Aorta (tissue), 5 donors: ENCODE measurements around the gene HECTD4. TPM values are rescaled to one million over a fixed set of nuclear protein-coding genes. Genes with fewer than 3 reads are reported as not detected.
"Not testable (repeated sequence)": the region's sequence is repeated elsewhere in the genome, so short reads cannot be mapped to it uniquely, and the experiment has no call there.

Experiments used
- ATAC-seq: fragments of 200-7000 bp; cut with Tn5 transposase; one replicate; pipeline ENCODE4 v1.9.1; 2022; ENCODE audit warnings: moderate library complexity; ENCODE audit not compliant: low FRiP score
- DNase-seq, 2 donors: peaks; one replicate each; pipeline ENCODE4 v3.0.0-alpha.2; 2020
- H3K27ac ChIP-seq, 2 donors: one replicate each; pipeline ENCODE4 v1.5.1; 2013; ENCODE audit warnings: low read length in 2 of 2, mild to moderate bottlenecking in 2 of 2, moderate library complexity in 2 of 2, control low read depth in 1 of 2, inconsistent platforms in 1 of 2, low read depth in 1 of 2
- H3K27me3 ChIP-seq, 2 donors: one replicate each; pipeline ENCODE4 v1.6.1; 2013; ENCODE audit warnings: control low read depth in 1 of 2, low read length in 1 of 2, mild to moderate bottlenecking in 1 of 2, moderate library complexity in 1 of 2; ENCODE audit not compliant: insufficient read depth in 2 of 2, control insufficient read depth in 1 of 2
- H3K36me3 ChIP-seq, 2 donors: one replicate each; pipeline ENCODE4 v1.6.1; 2013; ENCODE audit warnings: control low read depth in 1 of 2, low read length in 1 of 2, mild to moderate bottlenecking in 1 of 2; ENCODE audit not compliant: insufficient read depth in 2 of 2, control insufficient read depth in 1 of 2
- H3K4me1 ChIP-seq, 2 donors: one replicate each; pipeline ENCODE4 v1.6.1; 2013; ENCODE audit warnings: low read length in 2 of 2, control low read depth in 1 of 2, mild to moderate bottlenecking in 1 of 2, moderate library complexity in 1 of 2; ENCODE audit not compliant: insufficient read depth in 2 of 2, control insufficient read depth in 1 of 2
- H3K4me3 ChIP-seq, 2 donors: one replicate each; pipeline ENCODE4 v1.5.1; 2013; ENCODE audit warnings: low read length in 2 of 2, control low read depth in 1 of 2, mild to moderate bottlenecking in 1 of 2
- H3K9me3 ChIP-seq: one replicate; pipeline ENCODE4 v1.6.1; 2013; ENCODE audit warnings: mild to moderate bottlenecking, low read length; ENCODE audit not compliant: control insufficient read depth
- WGBS, 2 donors: extraction: QIAGEN DNeasy Blood & Tissue Kit; methylation state at CpG; one replicate each; pipeline ENCODE4 v1.1.7; 2013; 5-methylcytosine and 5-hydroxymethylcytosine counted together
- intact Hi-C, 2 donors: fragments of 100-400 bp; cut with DNase I; formaldehyde crosslinking; loops; one replicate each; pipeline versions ENCODE4 v1.14.2 to v1.15.0; 2022
- polyA plus RNA-seq, 2 donors: library from polyadenylated mRNA; stranded (reverse); fragments of 200-250 nt; gene quantifications; one replicate each; pipeline ENCODE4 v1.2.3, GENCODE V29; 2013
- total RNA-seq, 2 donors: library from RNA; stranded (reverse); fragmentation: NEBNext Ultra II Directional; extraction: Animal tissue kit (Norgen Biotek cat#: 25700); gene quantifications; one replicate each; pipeline ENCODE4 v1.2.1, GENCODE V29; 2021
- donor health status: healthy with polysubstance abuse.
- donor health status: Bipolar disorder and iron deficiency.
- donor health status: DM: no; HTN: no; CAD: no.
- donor health status: DM: no; HTN: no; CAD: no.
- donor health status: DM: yes; HTN: yes; CAD: no.

HECTD4 gene
- total and polyA plus RNA-seq, 4 donors: 16.0 to 78.5 (median 44.5) TPM

DNA sequence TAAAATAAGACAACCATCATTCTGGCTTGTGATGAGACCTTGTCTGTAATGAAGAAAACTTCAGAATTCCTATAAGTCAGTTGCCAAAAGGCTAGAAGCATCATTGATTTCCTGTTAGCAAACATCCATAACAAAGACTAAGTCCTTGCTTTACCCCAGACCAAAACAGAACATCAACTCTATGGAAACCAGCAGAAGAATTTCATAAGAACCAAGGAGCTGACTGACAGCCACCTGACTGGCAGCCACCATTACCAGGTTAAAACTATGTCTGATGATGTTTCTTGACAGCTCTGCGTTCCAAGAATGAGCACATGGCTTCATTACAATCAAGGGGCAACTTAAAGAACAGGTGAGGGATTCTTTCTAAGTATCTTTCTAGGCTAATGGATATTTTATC is 29.3 kb downstream of the HECTD4 start:
- WGBS, 2 donors: 96 to 100% methylated on average over 1 of the region's 1 CpG
- intact Hi-C loops: no loop called here
- peaks cover 0 to 2% of the 10 kb centered on the region in 2 donors for H3K4me1 ChIP-seq
- DNase-seq: no peak
- no peak overlapping the region for H3K4me3 ChIP-seq
- no peak overlapping the region for H3K27ac ChIP-seq
- H3K9me3 ChIP-seq: no peaks in the 10 kb centered on the region
- no peaks in the 10 kb centered on the region for H3K27me3 ChIP-seq
- H3K36me3 ChIP-seq: peaks cover 0 to 3% of the 10 kb centered on the region in 2 donors
- no peak for ATAC-seq

DNA sequence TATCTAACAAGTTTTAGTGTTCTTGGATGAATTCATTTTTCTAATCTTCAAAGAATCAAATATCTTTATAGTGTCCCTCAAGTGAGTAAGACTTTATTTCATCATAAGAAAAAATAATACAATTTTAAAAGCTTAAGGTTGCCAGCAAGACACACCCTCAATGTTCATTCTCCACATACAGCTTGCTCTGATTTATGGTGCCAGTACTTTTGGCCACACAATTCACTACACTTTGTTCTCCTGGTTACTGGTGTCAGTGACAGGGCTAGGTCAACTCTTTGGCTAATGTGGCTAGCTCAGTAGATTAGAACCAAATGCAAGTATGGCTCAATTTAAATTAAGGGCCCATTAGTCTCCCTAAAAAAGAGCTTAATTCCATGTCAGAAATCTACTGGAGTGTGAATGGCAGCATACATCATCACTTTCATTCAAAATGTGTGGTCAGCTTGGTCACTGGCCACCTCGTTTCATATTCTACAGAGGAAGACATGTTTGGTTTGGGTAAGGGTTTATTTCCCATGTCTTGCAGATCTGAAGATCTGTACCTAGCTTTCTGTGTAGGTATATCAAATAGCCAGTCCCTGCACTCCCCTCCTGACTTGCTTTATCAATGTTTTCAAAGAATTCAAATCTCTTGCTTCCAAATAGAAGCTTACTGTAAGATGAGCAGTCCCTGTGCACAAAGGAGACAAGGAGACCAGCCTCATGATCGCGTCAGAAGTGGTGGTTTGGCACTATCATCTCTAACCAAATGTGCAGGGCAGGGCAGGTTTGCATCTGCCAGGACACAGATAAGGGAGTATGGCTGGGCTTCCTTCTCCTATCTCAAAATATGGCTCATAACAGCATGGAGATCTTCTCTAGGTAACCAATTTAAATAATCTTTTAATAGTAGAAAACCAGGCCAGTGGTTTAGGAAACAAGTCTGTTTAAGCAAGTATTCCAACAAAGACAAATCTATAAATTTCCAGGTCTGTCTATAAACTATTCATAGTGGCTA is 31.3 kb downstream of the HECTD4 start:
- ATAC-seq (peak; percentile 26), DNase-seq (no peak)
- H3K27me3 ChIP-seq: no peaks in the 10 kb centered on the region
- 81 to 84% methylated on average over 3 of the region's 3 CpGs for WGBS, 2 donors
- H3K27ac ChIP-seq: no peak overlapping the region
- H3K4me3 ChIP-seq: no peak overlapping the region
- intact Hi-C loops: no loop called here
- H3K4me1 ChIP-seq: peaks cover 0 to 5% of the 10 kb centered on the region in 2 donors
- H3K36me3 ChIP-seq: peaks cover 0 to 2% of the 10 kb centered on the region in 2 donors
- no peaks in the 10 kb centered on the region for H3K9me3 ChIP-seq

DNA sequence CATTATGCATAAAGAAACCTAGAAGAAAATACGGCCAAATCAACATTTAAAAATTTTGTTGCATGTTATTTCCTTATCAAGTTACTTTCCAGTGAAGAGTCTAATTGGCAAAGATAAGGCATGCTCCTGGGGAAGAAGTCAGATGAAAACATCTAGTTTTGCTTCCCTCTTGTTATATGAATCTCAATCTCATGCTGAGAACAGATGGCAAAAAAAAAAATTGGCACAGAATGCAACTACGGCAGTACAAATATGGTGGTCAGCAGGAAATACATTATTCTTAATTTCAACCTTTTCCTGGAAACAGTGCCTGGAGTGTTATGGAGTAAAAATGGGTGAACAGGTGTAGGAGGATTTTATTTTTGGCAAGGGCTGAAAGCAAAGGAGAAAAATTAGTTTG is 32.8 kb downstream of the HECTD4 start:
- no peak for ATAC-seq
- no peak overlapping the region for H3K27ac ChIP-seq
- peaks cover 0 to 2% of the 10 kb centered on the region in 2 donors for H3K36me3 ChIP-seq
- no peak for DNase-seq
- peaks cover 0 to 5% of the 10 kb centered on the region in 2 donors for H3K4me1 ChIP-seq
- H3K27me3 ChIP-seq: no peaks in the 10 kb centered on the region
- WGBS, 2 donors: 68 to 75% methylated on average over 2 of the region's 2 CpGs
- H3K9me3 ChIP-seq: no peaks in the 10 kb centered on the region
- intact Hi-C loops: no loop called here
- H3K4me3 ChIP-seq: no peak overlapping the region

DNA sequence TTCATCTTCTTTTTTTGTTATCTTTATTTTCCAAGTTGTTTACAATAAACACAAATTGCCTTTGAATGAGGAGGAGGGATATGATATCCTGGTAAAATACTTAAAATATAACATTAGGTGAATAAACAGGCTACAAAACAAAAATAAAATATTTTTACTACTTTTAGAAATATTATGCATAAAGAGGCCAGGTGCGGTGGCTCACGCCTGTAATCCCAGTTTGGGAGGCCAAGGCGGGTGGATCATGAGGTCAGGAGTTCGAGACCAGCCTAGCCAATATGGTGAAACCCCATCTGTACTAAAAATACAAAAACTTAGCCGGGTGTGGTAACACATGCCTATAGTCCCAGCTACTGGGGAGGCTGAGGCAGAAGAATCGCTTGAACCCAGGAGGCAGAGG is 33.3 kb downstream of the HECTD4 start:
- H3K9me3 ChIP-seq, H3K4me1 ChIP-seq, H3K27me3 ChIP-seq, H3K4me3 ChIP-seq, DNase-seq, intact Hi-C loops, ATAC-seq, H3K36me3 ChIP-seq, H3K27ac ChIP-seq: not testable (repeated sequence)
- 97 to 98% methylated on average over 6 of the region's 6 CpGs for WGBS, 2 donors

DNA sequence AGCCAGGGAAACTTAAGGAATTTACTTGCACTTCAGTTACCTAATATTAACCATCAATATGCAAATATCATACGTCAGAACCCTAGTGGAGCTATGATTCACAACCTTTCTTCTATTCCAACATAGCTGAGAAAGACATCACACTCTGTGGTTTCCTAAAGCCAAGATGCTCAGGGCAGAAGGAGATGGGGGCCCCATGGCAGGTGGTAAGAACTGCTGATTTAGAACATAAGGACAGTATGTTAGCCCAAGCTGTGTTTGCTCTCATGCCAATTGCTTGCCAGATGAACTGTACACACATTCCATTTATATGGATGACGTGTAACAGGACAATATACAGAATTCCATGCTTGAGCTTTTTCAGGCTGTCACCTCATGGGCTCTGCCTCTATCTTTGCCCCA is 34.6 kb downstream of the HECTD4 start:
- WGBS, 2 donors: 90 to 93% methylated on average over 2 of the region's 2 CpGs
- intact Hi-C loops: no loop called here
- H3K36me3 ChIP-seq: peaks cover 0 to 2% of the 10 kb centered on the region in 2 donors
- H3K4me1 ChIP-seq: peaks cover 0 to 5% of the 10 kb centered on the region in 2 donors
- no peaks in the 10 kb centered on the region for H3K27me3 ChIP-seq
- H3K9me3 ChIP-seq: no peaks in the 10 kb centered on the region
- ATAC-seq (no peak), DNase-seq (no peak)
- no peak overlapping the region for H3K27ac ChIP-seq
- H3K4me3 ChIP-seq: no peak overlapping the region

DNA sequence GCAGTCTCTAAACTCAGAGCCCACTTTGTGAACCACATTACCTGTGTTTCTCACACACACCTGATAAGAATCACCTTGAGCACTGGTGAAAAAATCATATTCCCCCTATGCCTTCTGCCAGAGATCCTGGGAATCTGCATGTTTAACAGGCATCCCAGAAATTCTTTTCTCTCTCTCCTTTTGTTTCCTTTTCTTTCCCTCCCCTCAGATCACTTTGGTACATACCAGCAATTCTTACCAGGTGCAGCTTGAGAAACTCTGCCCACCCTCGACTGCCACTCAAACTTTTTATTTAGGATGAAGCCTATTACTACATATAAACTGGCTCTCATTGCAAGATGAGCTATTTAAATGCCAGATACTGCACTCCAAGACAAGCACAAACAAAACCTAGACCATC is 36.0 kb downstream of the HECTD4 start:
- intact Hi-C loops: no loop called here
- Histone ChIP-seq H3K27ac (no peak overlapping the region), H3K4me1 (peaks cover 0 to 5% of the 10 kb centered on the region in 2 donors), H3K9me3 (no peaks in the 10 kb centered on the region), H3K27me3 (no peaks in the 10 kb centered on the region), H3K4me3 (no peak overlapping the region), H3K36me3 (peaks cover 0 to 2% of the 10 kb centered on the region in 2 donors)
- DNase-seq (no peak), ATAC-seq (no peak)
- 67 to 81% methylated on average over 1 of the region's 1 CpG for WGBS, 2 donors

DNA sequence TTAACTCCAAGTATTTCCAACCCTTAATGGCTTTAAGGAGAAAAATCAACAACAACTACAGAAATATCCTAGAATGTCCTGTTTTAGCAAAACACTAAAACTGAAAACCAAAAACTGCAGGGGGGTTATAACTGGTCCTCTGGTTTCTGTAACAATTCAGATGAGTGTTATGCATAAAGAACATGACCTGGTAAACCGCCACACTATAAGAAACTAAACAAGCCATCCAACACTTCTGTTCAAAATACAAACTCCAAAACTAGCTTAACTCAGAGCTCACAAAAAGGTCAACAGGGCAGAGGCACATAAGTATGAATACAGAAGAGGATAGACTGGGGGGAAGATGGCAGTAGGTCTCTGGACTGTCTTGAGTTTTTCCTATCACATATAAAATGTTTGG is 38.0 kb downstream of the HECTD4 start:
- no peak for DNase-seq
- H3K27ac ChIP-seq: no peak overlapping the region
- H3K27me3 ChIP-seq: no peaks in the 10 kb centered on the region
- no peaks in the 10 kb centered on the region for H3K36me3 ChIP-seq
- no peaks in the 10 kb centered on the region for H3K9me3 ChIP-seq
- no peak overlapping the region for H3K4me3 ChIP-seq
- no peak for ATAC-seq
- H3K4me1 ChIP-seq: peaks cover 0 to 3% of the 10 kb centered on the region in 2 donors
- WGBS, 2 donors: 96 to 98% methylated on average over 1 of the region's 1 CpG
- intact Hi-C loops: no loop called here

DNA sequence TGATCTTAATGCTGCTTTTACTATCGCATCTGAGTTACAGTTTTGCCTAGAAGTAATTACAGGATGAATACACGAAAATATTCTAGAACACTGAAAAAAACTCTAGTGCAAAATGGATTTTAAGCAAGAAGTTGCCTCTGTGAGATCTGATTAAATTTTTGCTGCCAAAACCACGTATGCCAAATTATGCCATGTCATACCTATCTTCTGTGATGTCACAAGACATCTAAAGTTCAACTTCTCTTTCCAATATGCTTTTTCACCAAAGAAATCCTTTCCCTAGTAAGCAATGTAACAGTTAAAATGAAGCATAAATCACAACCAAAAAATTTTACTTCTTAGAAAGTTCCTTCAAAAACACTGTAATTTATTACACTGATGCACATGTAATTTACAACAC is 39.6 kb downstream of the HECTD4 start:
- H3K9me3 ChIP-seq: no peaks in the 10 kb centered on the region
- intact Hi-C loops: no loop called here
- WGBS, 2 donors: 82 to 86% methylated on average over 3 of the region's 3 CpGs
- no peak overlapping the region for H3K4me3 ChIP-seq
- H3K27me3 ChIP-seq: no peaks in the 10 kb centered on the region
- no peaks in the 10 kb centered on the region for H3K36me3 ChIP-seq
- DNase-seq (no peak), ATAC-seq (no peak)
- H3K27ac ChIP-seq: no peak overlapping the region
- peaks cover 0 to under 1% of the 10 kb centered on the region in 2 donors for H3K4me1 ChIP-seq
